Gastroesophageal sphincter (tissue), 4 donors: ENCODE results near the gene LY86. TPM values are rescaled to one million over a fixed set of nuclear protein-coding genes. Genes with fewer than 3 reads are reported as not detected.

Experiments
- ATAC-seq: fragments of 150-250 bp; one replicate; pipeline ENCODE4 v1.9.1; 2016; ENCODE audit warnings: mild to moderate bottlenecking, moderate library complexity
- H3K27ac ChIP-seq, 4 donors: fragments of 200-600 bp; sonication (generic) in 3 of 4; 1 replicate in 3 of 4; 2 replicates in 1 of 4; pipeline ENCODE4 v1.5.1; 2016 to 2019
- H3K27me3 ChIP-seq: fragments of 200-600 bp; sonication (generic); one replicate; pipeline ENCODE4 v1.5.1; 2019
- H3K36me3 ChIP-seq, 2 donors: fragments of 200-600 bp; sonication (generic); one replicate each; pipeline ENCODE4 v1.5.1; 2019; ENCODE audit warnings: control low read depth in 1 of 2
- H3K4me1 ChIP-seq, 3 donors: fragments of 200-600 bp; sonication (generic); 1 replicate in 2 of 3; 2 replicates in 1 of 3; pipeline ENCODE4 v1.5.1; 2016 to 2019; ENCODE audit warnings: control low read depth in 2 of 3
- H3K4me3 ChIP-seq, 2 donors: fragments of 200-600 bp; sonication (generic); one replicate each; pipeline ENCODE4 v1.5.1; 2019; ENCODE audit warnings: mild to moderate bottlenecking in 1 of 2, moderate library complexity in 1 of 2
- H3K9me3 ChIP-seq, 3 donors: fragments of 200-600 bp; sonication (generic); one replicate each; pipeline ENCODE4 v1.5.1; 2017 to 2019; ENCODE audit warnings: control low read depth in 2 of 3
- EP300 ChIP-seq: sonication (generic); formaldehyde crosslinking; IDR thresholded peaks from one replicate; pipeline ENCODE4 v1.6.1; 2017; ENCODE audit warnings: antibody characterized with exemption, mild to moderate bottlenecking
- POLR2A ChIP-seq, 2 donors: fragments of 450-650 bp; IDR thresholded peaks; one replicate each; pipeline ENCODE4 v1.6.1; 2017; ENCODE audit warnings: antibody characterized with exemption in 2 of 2, mild to moderate bottlenecking in 2 of 2, moderate library complexity in 1 of 2
- POLR2AphosphoS5 ChIP-seq: sonication (generic); formaldehyde crosslinking; IDR thresholded peaks from one replicate; pipeline ENCODE4 v1.6.1; 2017; ENCODE audit warnings: antibody characterized with exemption
- WGBS, 2 donors: methylation state at CpG; one replicate each; pipeline ENCODE4 v1.1.5; 2018; ENCODE audit warnings: low coverage in 1 of 2; 5-methylcytosine and 5-hydroxymethylcytosine counted together
- total RNA-seq, 4 donors: library from RNA; depleted of rRNA; stranded (reverse); fragments of >200 nt; gene quantifications; one replicate each; pipeline ENCODE4 v1.1.0, GENCODE V29; 2016
- TF ChIP-seq, protein P1 (sequence below), 4 experiments: fragments of 200-600 bp in 2 of 4; fragments of 450-650 bp in 2 of 4; sonication (generic) in 1 of 4; IDR thresholded peaks; one replicate each; pipeline ENCODE4 v1.5.1; 2017 to 2019; ENCODE audit warnings: antibody characterized with exemption in 4 of 4, mild to moderate bottlenecking in 2 of 4, moderate library complexity in 2 of 4

LY86 gene
- total RNA-seq, 4 donors from 2014 or later = 2.2 to 3.9 (median 3.9) TPM; not detected in 1

DNA sequence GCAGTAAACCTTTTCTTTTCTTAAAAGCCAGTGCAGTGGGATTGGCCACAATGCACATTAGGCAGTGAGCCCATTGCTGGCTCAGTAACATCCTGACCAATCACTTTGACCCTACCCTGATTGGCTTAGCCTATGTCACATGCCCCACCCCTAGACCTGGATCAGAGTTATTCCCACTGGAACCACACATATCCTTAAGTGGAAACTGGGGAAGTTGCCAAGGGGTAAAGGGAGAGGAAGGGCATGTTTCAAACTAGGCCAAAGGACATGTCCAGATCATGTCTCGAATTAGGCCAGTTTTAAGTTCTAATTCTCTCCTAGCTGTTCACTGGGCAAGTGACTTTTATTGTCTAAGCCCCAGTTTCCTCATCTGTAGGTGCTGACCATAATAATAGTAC is 69.3 kb downstream of the LY86 start:
- no peak overlapping the region for H3K4me3 ChIP-seq
- H3K27ac ChIP-seq = no peak overlapping the region
- H3K4me1 ChIP-seq = peaks cover 0 to 19% (median 0%) of the 10 kb centered on the region in 3 donors
- WGBS, 2 donors = 54 to 55% methylated on average over 1 of the region's 1 CpG
- no peaks in the 10 kb centered on the region for H3K36me3 ChIP-seq
- TF ChIP-seq POLR2A (IDR thresholded peaks at IDR 0.05) (no peak), EP300 (no peak), POLR2AphosphoS5 (no peak)
- TF ChIP-seq, protein P1, sequence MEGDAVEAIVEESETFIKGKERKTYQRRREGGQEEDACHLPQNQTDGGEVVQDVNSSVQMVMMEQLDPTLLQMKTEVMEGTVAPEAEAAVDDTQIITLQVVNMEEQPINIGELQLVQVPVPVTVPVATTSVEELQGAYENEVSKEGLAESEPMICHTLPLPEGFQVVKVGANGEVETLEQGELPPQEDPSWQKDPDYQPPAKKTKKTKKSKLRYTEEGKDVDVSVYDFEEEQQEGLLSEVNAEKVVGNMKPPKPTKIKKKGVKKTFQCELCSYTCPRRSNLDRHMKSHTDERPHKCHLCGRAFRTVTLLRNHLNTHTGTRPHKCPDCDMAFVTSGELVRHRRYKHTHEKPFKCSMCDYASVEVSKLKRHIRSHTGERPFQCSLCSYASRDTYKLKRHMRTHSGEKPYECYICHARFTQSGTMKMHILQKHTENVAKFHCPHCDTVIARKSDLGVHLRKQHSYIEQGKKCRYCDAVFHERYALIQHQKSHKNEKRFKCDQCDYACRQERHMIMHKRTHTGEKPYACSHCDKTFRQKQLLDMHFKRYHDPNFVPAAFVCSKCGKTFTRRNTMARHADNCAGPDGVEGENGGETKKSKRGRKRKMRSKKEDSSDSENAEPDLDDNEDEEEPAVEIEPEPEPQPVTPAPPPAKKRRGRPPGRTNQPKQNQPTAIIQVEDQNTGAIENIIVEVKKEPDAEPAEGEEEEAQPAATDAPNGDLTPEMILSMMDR (IDR thresholded peaks at IDR 0.05) = no peak
- no peaks in the 10 kb centered on the region for H3K27me3 ChIP-seq
- no peak for ATAC-seq
- H3K9me3 ChIP-seq = no peaks in the 10 kb centered on the region

GRCh38 chr6:6659600-6660327 is 71.2 kb downstream of the LY86 start:
- Histone ChIP-seq H3K27me3 (no peaks in the 10 kb centered on the region), H3K9me3 (no peaks in the 10 kb centered on the region), H3K4me3 (no peak overlapping the region), H3K36me3 (no peaks in the 10 kb centered on the region), H3K27ac (no peak overlapping the region), H3K4me1 (peaks cover 0 to 11% (median 0%) of the 10 kb centered on the region in 3 donors)
- TF ChIP-seq POLR2A (IDR thresholded peaks at IDR 0.05) = no peak
- TF ChIP-seq, protein P1 (IDR thresholded peaks at IDR 0.05) = no peak
- no peak for TF ChIP-seq POLR2AphosphoS5
- TF ChIP-seq EP300 = no peak
- ATAC-seq = no peak
- 66 to 72% methylated on average over 6 to 7 of the region's 7 CpGs for WGBS, 2 donors

GRCh38 chr6:6660339-6661045 is 72.0 kb downstream of the LY86 start:
- Histone ChIP-seq H3K36me3 (no peaks in the 10 kb centered on the region), H3K27ac (no peak overlapping the region), H3K4me3 (no peak overlapping the region), H3K27me3 (no peaks in the 10 kb centered on the region), H3K9me3 (no peaks in the 10 kb centered on the region), H3K4me1 (peaks cover 0 to 4% (median 0%) of the 10 kb centered on the region in 3 donors)
- WGBS, 2 donors = 69 to 75% methylated on average over 2 to 5 of the region's 9 CpGs
- ATAC-seq = no peak
- TF ChIP-seq POLR2AphosphoS5 (no peak), POLR2A (IDR thresholded peaks at IDR 0.05) (no peak), EP300 (no peak)
- TF ChIP-seq, protein P1 (IDR thresholded peaks at IDR 0.05) = no peak

- Histone ChIP-seq H3K36me3 (no peaks in the 10 kb centered on the region), H3K27me3 (no peaks in the 10 kb centered on the region), H3K4me1 (peaks cover 0 to 4% (median 0%) of the 10 kb centered on the region in 3 donors), H3K9me3 (no peaks in the 10 kb centered on the region), H3K27ac (no peak overlapping the region), H3K4me3 (no peak overlapping the region)
- 70 to 93% methylated on average over 2 to 9 of the region's 9 CpGs for WGBS, 2 donors
- TF ChIP-seq POLR2A (IDR thresholded peaks at IDR 0.05) (no peak), POLR2AphosphoS5 (no peak), EP300 (no peak)
- TF ChIP-seq, protein P1 (IDR thresholded peaks at IDR 0.05) = no peak
- ATAC-seq = no peak
Observed at GRCh38 chr6:6661191-6661590, 72.7 kb downstream of the LY86 start.
